ENCODE results near the gene CAPN14.

GRCh38 chr2:31239593-31240177, 22.4 kb upstream of the CAPN14 start:
- TF ChIP-seq SP1 (IDR thresholded peaks at IDR 0.05) = no peak
- no peak for TF ChIP-seq FOXM1 (IDR thresholded peaks at IDR 0.05; ENCODE audit: borderline replicate concordance)
- no peak for TF ChIP-seq FOXK2 (IDR thresholded peaks at IDR 0.05)
- TF ChIP-seq ELF4 (IDR thresholded peaks at IDR 0.05) = no peak
- TF ChIP-seq FOXA1 (IDR thresholded peaks at IDR 0.05) = no peak
- TF ChIP-seq ARNT (IDR thresholded peaks at IDR 0.05) = no peak
- no peak for TF ChIP-seq BHLHE40 (IDR thresholded peaks at IDR 0.05; ENCODE audit: borderline replicate concordance)
- TF ChIP-seq ZNF384 (IDR thresholded peaks at IDR 0.05) = no peak
- TF ChIP-seq CTBP1 (IDR thresholded peaks at IDR 0.05; ENCODE audit: borderline replicate concordance) = no peak
- no peak for TF ChIP-seq NFRKB (IDR thresholded peaks at IDR 0.05)
- TF ChIP-seq LEF1 (IDR thresholded peaks at IDR 0.05; ENCODE audit: borderline replicate concordance) = no peak
- TF ChIP-seq SUZ12 (IDR thresholded peaks at IDR 0.05) = no peak
- TF ChIP-seq HDGF (IDR thresholded peaks at IDR 0.05; ENCODE audit: borderline replicate concordance) = no peak
